Liver (tissue), 9 donors: Measurements from ENCODE around the gene ARHGAP19. TPM values are rescaled to one million over a fixed set of nuclear protein-coding genes. Genes with fewer than 3 reads are reported as not detected.

Source experiments
- DNase-seq: peaks from one replicate; pipeline ENCODE4 v3.0.0-alpha.2; 2017; ENCODE audit warnings: low spot score
- H3K27ac ChIP-seq, 2 donors: one replicate each; pipeline ENCODE4 v1.7.0; 2013; ENCODE audit warnings: inconsistent platforms in 2 of 2, low read length in 2 of 2, control low read depth in 1 of 2, low read depth in 1 of 2, mild to moderate bottlenecking in 1 of 2
- H3K27me3 ChIP-seq, 4 donors: one replicate each; pipeline versions ENCODE4 v1.6.1 to v1.7.0; 2013; ENCODE audit warnings: low read length in 3 of 4, inconsistent platforms in 1 of 4, mild to moderate bottlenecking in 1 of 4, moderate library complexity in 1 of 4; ENCODE audit not compliant: control insufficient read depth in 4 of 4, insufficient read depth in 4 of 4
- H3K36me3 ChIP-seq, 4 donors: one replicate each; pipeline versions ENCODE4 v1.6.1 to v1.7.0; 2013; ENCODE audit warnings: low read length in 3 of 4, mild to moderate bottlenecking in 3 of 4, low read depth in 1 of 4, moderate library complexity in 1 of 4; ENCODE audit not compliant: control insufficient read depth in 4 of 4, insufficient read depth in 3 of 4
- H3K4me1 ChIP-seq, 4 donors: one replicate each; pipeline versions ENCODE4 v1.6.1 to v1.7.0; 2013; ENCODE audit warnings: low read length in 3 of 4, mild to moderate bottlenecking in 3 of 4, moderate library complexity in 1 of 4; ENCODE audit not compliant: control insufficient read depth in 4 of 4, insufficient read depth in 4 of 4
- H3K4me3 ChIP-seq, 3 donors: one replicate each; pipeline versions ENCODE4 v1.6.1 to v1.7.0; 2013; ENCODE audit warnings: low read length in 3 of 3, control low read depth in 1 of 3, low read depth in 1 of 3, mild to moderate bottlenecking in 1 of 3
- H3K9ac ChIP-seq, 2 donors: one replicate each; pipeline ENCODE4 v1.7.0; 2013; ENCODE audit warnings: low read length in 2 of 2, mild to moderate bottlenecking in 2 of 2, moderate library complexity in 2 of 2, control low read depth in 1 of 2, low read depth in 1 of 2
- H3K9me3 ChIP-seq, 4 donors: one replicate each; pipeline versions ENCODE4 v1.6.1 to v1.7.0; 2013; ENCODE audit warnings: low read length in 3 of 4; ENCODE audit not compliant: control insufficient read depth in 4 of 4
- EGR1 ChIP-seq, 2 donors: IDR thresholded peaks; 2 replicates each; pipeline ENCODE4 v1.6.1; 2016 to 2018; ENCODE audit warnings: antibody characterized with exemption in 2 of 2, low read depth in 2 of 2
- FOXA1 ChIP-seq: IDR thresholded peaks from 2 replicates; pipeline ENCODE4 v1.6.1; 2016; ENCODE audit warnings: antibody characterized with exemption
- FOXA2 ChIP-seq: IDR thresholded peaks from 2 replicates; pipeline ENCODE4 v1.6.1; 2016; ENCODE audit warnings: antibody characterized with exemption
- GABPA ChIP-seq, 2 donors: IDR thresholded peaks in 1 of 2; conservative IDR thresholded peaks in 1 of 2; 2 replicates each; pipeline ENCODE4 v1.6.1; 2016; ENCODE audit warnings: antibody characterized with exemption in 2 of 2, mild to moderate bottlenecking in 1 of 2, moderate library complexity in 1 of 2
- JUND ChIP-seq, 2 donors: IDR thresholded peaks; 2 replicates each; pipeline ENCODE4 v1.6.1; 2016; ENCODE audit warnings: antibody characterized with exemption in 2 of 2
- RAD21 ChIP-seq, 2 donors: IDR thresholded peaks; 2 replicates each; pipeline ENCODE4 v1.6.1; 2016; ENCODE audit warnings: antibody characterized with exemption in 2 of 2, mild to moderate bottlenecking in 2 of 2
- RXRA ChIP-seq, 2 donors: IDR thresholded peaks; 2 replicates each; pipeline ENCODE4 v1.6.1; 2017 to 2018; ENCODE audit warnings: antibody characterized with exemption in 2 of 2, mild to moderate bottlenecking in 1 of 2
- TAF1 ChIP-seq: conservative IDR thresholded peaks from 2 replicates; pipeline ENCODE4 v1.6.1; 2016; ENCODE audit warnings: antibody characterized with exemption, mild to moderate bottlenecking
- YY1 ChIP-seq: IDR thresholded peaks from 2 replicates; pipeline ENCODE4 v1.6.1; 2016; ENCODE audit warnings: antibody characterized with exemption, mild to moderate bottlenecking
- WGBS: extraction: QIAGEN DNeasy Blood & Tissue Kit; methylation state at CpG from one replicate; pipeline ENCODE4 v1.1.7; 2013; 5-methylcytosine and 5-hydroxymethylcytosine counted together
- polyA plus RNA-seq, 2 donors: library from polyadenylated mRNA; stranded (reverse) in 1 of 2; unstranded in 1 of 2; fragments of 200-250 nt in 1 of 2; fragments of >200 nt in 1 of 2; fragmentation: Nextera tagmentation in 1 of 2; extraction: Ambion mirVana in 1 of 2; gene quantifications; one replicate each; pipeline versions ENCODE4 v1.2.1 to v1.2.3, GENCODE V29; 2013 to 2015
- total RNA-seq, 2 donors: library from RNA; depleted of rRNA; stranded (reverse); fragments of >200 nt; gene quantifications; one replicate each; pipeline ENCODE4 v1.2.3, GENCODE V29; 2014
- TF ChIP-seq, protein P1 (sequence below): IDR thresholded peaks from 2 replicates; pipeline ENCODE4 v1.6.1; 2016; ENCODE audit warnings: antibody characterized with exemption, mild to moderate bottlenecking
- TF ChIP-seq, protein P2 (sequence below): IDR thresholded peaks from 2 replicates; pipeline ENCODE4 v1.6.1; 2016; ENCODE audit warnings: antibody characterized with exemption
- TF ChIP-seq, protein P3 (sequence below): fragments of 150-350 bp; IDR thresholded peaks from 2 replicates; pipeline ENCODE4 v1.5.1; 2017; ENCODE audit warnings: improper control_type of control experiment, low read depth, low read length; ENCODE audit not compliant: missing input control
- TF ChIP-seq, protein P4 (sequence below): IDR thresholded peaks from 2 replicates; pipeline ENCODE4 v1.6.1; 2016; ENCODE audit warnings: antibody characterized with exemption
- donor health status: healthy.
- donor health status: healthy.
- donor health status: healthy.
- donor health status: healthy.
- donor health status: healthy.

ARHGAP19 gene
- total and polyA plus RNA-seq, 4 donors: 1.6 to 23.4 (median 3.6) TPM

DNA sequence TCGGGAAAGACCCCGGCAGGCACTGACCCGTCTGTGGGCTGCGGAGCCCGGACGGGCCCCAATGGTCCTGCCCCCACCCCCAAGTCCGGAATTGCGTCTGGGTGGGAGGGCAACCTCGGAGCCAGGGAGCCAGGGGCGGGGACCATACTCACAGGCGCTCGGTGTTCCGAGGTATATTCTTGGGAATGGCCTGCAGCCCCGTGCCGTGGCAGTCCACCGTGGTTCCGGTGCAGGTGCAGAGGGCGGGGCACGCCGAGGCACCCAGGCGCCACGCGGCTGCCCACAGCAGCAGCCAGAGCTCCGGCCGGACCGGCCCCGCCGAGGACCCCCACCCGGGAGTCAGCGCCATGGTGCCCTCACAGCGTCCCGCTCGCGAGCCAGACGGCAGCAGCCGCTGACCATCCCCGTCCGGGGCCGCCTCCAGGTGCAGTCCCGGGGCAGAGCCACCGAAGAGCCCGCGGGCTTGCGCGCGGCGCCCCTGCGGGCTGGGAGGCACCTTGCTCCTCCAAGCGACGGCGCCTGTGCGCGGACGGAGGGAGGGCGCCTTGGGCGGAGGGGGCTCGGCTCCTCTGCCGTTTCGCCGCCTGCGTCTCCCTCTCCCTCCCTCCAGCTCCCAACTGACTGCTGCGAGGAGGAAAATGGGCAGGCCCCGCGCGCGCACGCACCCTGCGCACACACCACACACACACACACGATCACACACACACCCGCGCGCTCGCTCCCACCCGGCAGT is 106.9 kb downstream of the ARHGAP19 start, which contains the start of gene SLIT1:
Gene SLIT1, minus strand, starts transcription at position 634 of the 733 bp plus-strand sequence. Its CDS starts 285 bp downstream, at position 349.
- no peaks in the 10 kb centered on the region for H3K36me3 ChIP-seq
- peaks cover 4 to 16% (median 5%) of the 10 kb centered on the region in 4 donors for H3K27me3 ChIP-seq
- H3K9me3 ChIP-seq: no peaks in the 10 kb centered on the region
- H3K9ac ChIP-seq: no peak within 1 kb of the TSS
- no peak for DNase-seq
- no peak within 1 kb of the TSS for H3K27ac ChIP-seq
- H3K4me1 ChIP-seq: peaks cover 5 to 8% (median 6%) of the 10 kb centered on the region in 4 donors
- peak within 1 kb of the TSS in 1 of 3 donors; percentile 6 for H3K4me3 ChIP-seq
- TF ChIP-seq RAD21 (IDR thresholded peaks at IDR 0.05) (no peak), RXRA (IDR thresholded peaks at IDR 0.05) (no peak), GABPA (IDR thresholded peaks at IDR 0.05 in 1 of 2, conservative IDR thresholded peaks at IDR 0.05 in 1 of 2) (no peak), YY1 (no peak)
- TF ChIP-seq, protein P1, sequence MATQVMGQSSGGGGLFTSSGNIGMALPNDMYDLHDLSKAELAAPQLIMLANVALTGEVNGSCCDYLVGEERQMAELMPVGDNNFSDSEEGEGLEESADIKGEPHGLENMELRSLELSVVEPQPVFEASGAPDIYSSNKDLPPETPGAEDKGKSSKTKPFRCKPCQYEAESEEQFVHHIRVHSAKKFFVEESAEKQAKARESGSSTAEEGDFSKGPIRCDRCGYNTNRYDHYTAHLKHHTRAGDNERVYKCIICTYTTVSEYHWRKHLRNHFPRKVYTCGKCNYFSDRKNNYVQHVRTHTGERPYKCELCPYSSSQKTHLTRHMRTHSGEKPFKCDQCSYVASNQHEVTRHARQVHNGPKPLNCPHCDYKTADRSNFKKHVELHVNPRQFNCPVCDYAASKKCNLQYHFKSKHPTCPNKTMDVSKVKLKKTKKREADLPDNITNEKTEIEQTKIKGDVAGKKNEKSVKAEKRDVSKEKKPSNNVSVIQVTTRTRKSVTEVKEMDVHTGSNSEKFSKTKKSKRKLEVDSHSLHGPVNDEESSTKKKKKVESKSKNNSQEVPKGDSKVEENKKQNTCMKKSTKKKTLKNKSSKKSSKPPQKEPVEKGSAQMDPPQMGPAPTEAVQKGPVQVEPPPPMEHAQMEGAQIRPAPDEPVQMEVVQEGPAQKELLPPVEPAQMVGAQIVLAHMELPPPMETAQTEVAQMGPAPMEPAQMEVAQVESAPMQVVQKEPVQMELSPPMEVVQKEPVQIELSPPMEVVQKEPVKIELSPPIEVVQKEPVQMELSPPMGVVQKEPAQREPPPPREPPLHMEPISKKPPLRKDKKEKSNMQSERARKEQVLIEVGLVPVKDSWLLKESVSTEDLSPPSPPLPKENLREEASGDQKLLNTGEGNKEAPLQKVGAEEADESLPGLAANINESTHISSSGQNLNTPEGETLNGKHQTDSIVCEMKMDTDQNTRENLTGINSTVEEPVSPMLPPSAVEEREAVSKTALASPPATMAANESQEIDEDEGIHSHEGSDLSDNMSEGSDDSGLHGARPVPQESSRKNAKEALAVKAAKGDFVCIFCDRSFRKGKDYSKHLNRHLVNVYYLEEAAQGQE: no peak
- 3% methylated on average over 74 of the region's 74 CpGs for WGBS

DNA sequence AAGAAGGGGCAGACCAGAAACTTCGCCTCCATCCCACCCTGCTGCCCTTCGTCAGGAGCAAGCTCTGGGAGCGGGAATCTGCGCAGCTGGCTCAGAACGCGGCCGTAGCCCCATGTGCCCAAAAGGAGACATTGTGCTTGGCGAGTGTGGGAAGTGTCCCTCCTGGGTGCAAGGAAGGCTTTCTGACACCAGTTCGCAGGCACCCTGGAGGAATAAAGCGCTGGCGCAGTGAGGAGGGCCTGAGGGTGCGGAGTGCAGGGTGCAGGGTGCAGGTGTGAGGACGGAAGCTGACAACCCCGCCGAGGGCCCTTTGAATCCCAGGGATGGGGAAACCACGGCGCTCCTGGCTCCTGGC is 107.5 kb downstream of the ARHGAP19 start:
- Histone ChIP-seq H3K4me3 (no peak overlapping the region), H3K27me3 (peaks cover 4 to 16% (median 5%) of the 10 kb centered on the region in 4 donors), H3K9me3 (no peaks in the 10 kb centered on the region), H3K27ac (no peak overlapping the region), H3K9ac (no peak overlapping the region), H3K36me3 (no peaks in the 10 kb centered on the region), H3K4me1 (peaks cover 5 to 8% (median 6%) of the 10 kb centered on the region in 4 donors)
- WGBS: 13% methylated on average over 17 of the region's 17 CpGs
- TF ChIP-seq, protein P2, sequence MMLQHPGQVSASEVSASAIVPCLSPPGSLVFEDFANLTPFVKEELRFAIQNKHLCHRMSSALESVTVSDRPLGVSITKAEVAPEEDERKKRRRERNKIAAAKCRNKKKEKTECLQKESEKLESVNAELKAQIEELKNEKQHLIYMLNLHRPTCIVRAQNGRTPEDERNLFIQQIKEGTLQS: no peak
- TF ChIP-seq TAF1: no peak
- TF ChIP-seq, protein P1: no peak
- no peak for DNase-seq

DNA sequence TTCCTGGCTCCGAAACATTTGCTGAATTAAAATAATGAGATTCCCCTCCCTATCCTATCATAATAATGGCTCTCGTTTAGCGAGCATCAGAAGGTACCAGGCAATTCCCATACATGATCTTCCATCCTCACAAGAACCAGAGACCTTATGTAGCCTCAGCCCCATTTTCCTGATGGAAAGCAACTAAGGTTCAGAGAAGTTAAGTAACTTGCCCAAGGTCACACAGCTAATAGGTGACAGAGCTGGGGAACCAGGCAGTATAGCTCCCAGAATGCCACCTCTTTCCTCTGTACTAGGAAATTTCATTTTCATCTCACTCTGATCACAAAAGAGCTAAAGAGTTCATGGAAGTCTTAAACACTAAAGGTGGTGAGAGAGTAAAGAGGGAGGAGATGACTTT is 109.1 kb downstream of the ARHGAP19 start:
- no peaks in the 10 kb centered on the region for H3K36me3 ChIP-seq
- H3K9ac ChIP-seq: no peak overlapping the region
- no peaks in the 10 kb centered on the region for H3K9me3 ChIP-seq
- H3K4me1 ChIP-seq: peaks cover 5 to 8% (median 6%) of the 10 kb centered on the region in 4 donors
- no peak overlapping the region for H3K27ac ChIP-seq
- DNase-seq: no peak
- H3K27me3 ChIP-seq: peaks cover 4 to 20% (median 5%) of the 10 kb centered on the region in 4 donors
- H3K4me3 ChIP-seq: no peak overlapping the region
- WGBS: 92% methylated on average over 3 of the region's 3 CpGs
- TF ChIP-seq TAF1 (no peak), FOXA1 (no peak), EGR1 (IDR thresholded peaks at IDR 0.05; ENCODE audit: low read depth in 2 of 2) (no peak), RAD21 (IDR thresholded peaks at IDR 0.05) (no peak), JUND (IDR thresholded peaks at IDR 0.05) (no peak), RXRA (IDR thresholded peaks at IDR 0.05) (no peak), FOXA2 (no peak), YY1 (no peak)
- TF ChIP-seq, protein P3, sequence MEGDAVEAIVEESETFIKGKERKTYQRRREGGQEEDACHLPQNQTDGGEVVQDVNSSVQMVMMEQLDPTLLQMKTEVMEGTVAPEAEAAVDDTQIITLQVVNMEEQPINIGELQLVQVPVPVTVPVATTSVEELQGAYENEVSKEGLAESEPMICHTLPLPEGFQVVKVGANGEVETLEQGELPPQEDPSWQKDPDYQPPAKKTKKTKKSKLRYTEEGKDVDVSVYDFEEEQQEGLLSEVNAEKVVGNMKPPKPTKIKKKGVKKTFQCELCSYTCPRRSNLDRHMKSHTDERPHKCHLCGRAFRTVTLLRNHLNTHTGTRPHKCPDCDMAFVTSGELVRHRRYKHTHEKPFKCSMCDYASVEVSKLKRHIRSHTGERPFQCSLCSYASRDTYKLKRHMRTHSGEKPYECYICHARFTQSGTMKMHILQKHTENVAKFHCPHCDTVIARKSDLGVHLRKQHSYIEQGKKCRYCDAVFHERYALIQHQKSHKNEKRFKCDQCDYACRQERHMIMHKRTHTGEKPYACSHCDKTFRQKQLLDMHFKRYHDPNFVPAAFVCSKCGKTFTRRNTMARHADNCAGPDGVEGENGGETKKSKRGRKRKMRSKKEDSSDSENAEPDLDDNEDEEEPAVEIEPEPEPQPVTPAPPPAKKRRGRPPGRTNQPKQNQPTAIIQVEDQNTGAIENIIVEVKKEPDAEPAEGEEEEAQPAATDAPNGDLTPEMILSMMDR: no peak
- TF ChIP-seq, protein P4, sequence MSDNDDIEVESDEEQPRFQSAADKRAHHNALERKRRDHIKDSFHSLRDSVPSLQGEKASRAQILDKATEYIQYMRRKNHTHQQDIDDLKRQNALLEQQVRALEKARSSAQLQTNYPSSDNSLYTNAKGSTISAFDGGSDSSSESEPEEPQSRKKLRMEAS: no peak
- TF ChIP-seq, protein P2: no peak
